GM23338 (cell line): ENCODE data around the gene GNMT. TPM values are rescaled to one million over a fixed set of nuclear protein-coding genes. Genes with fewer than 3 reads are reported as not detected.

Experiments used
- ATAC-seq: fragments of 200-7000 bp; cut with Tn5 transposase; 3 replicates; pipeline ENCODE4 v1.9.1; 2020
- DNase-seq: peaks from one replicate; pipeline ENCODE4 v3.0.0-alpha.2; 2015; ENCODE audit warnings: low spot score
- H2AFZ ChIP-seq: fragments of 200-600 bp; sonication (generic); 2 replicates; pipeline ENCODE4 v1.8.0; 2016; ENCODE audit warnings: antibody characterized with exemption, mild to moderate bottlenecking, moderate library complexity
- H3F3A ChIP-seq: fragments of 200-600 bp; sonication (generic); replicated peaks from 2 replicates; pipeline ENCODE4 v1.8.0; 2017; ENCODE audit warnings: antibody characterized with exemption, mixed run types, low read depth
- H3K27ac ChIP-seq: fragments of 200-600 bp; sonication (generic); 2 replicates; pipeline ENCODE4 v1.6.1; 2016; ENCODE audit warnings: low read depth
- H3K27me3 ChIP-seq: fragments of 200-600 bp; sonication (generic); 2 replicates; pipeline ENCODE4 v1.8.0; 2016; ENCODE audit warnings: mild to moderate bottlenecking, mixed run types, moderate library complexity; ENCODE audit not compliant: insufficient read depth
- H3K36me3 ChIP-seq: fragments of 200-600 bp; sonication (generic); 2 replicates; pipeline ENCODE4 v1.8.0; 2016; ENCODE audit warnings: mild to moderate bottlenecking; ENCODE audit not compliant: insufficient read depth
- H3K4me1 ChIP-seq: fragments of 200-600 bp; sonication (generic); 2 replicates; pipeline ENCODE4 v1.8.0; 2016; ENCODE audit warnings: mild to moderate bottlenecking, moderate library complexity; ENCODE audit not compliant: insufficient read depth
- H3K4me2 ChIP-seq: fragments of 200-600 bp; sonication (generic); 2 replicates; pipeline ENCODE4 v1.7.1; 2017; ENCODE audit warnings: mixed run types
- H3K4me3 ChIP-seq: fragments of 200-600 bp; sonication (generic); 2 replicates; pipeline ENCODE4 v1.6.1; 2016; ENCODE audit warnings: mixed run types
- H3K79me2 ChIP-seq: fragments of 200-600 bp; sonication (generic); replicated peaks from 2 replicates; pipeline ENCODE4 v1.8.0; 2017; ENCODE audit warnings: mild to moderate bottlenecking; ENCODE audit not compliant: insufficient read depth
- H3K9me2 ChIP-seq: fragments of 200-600 bp; sonication (generic); 2 replicates; pipeline ENCODE4 v1.8.0; 2017; ENCODE audit not compliant: insufficient read depth
- H4K20me1 ChIP-seq: fragments of 200-600 bp; sonication (generic); replicated peaks from 2 replicates; pipeline ENCODE4 v1.8.0; 2017; ENCODE audit warnings: mild to moderate bottlenecking; ENCODE audit not compliant: insufficient read depth
- H3K27ac Mint-ChIP-seq: 2 replicates; pipeline ENCODE4 v1.8.0; 2020; ENCODE audit warnings: inconsistent platforms, mild to moderate bottlenecking, moderate library complexity, mixed read lengths
- H3K27me3 Mint-ChIP-seq: 3 replicates; pipeline ENCODE4 v1.8.0; 2022; ENCODE audit warnings: low read depth, mild to moderate bottlenecking, moderate library complexity, mixed read lengths, inconsistent platforms; ENCODE audit not compliant: insufficient read depth, poor library complexity
- H3K36me3 Mint-ChIP-seq: 3 replicates; pipeline ENCODE4 v1.8.0; 2021; ENCODE audit warnings: low read depth, mild to moderate bottlenecking, inconsistent platforms, moderate library complexity, mixed read lengths
- H3K4me1 Mint-ChIP-seq: 3 replicates; pipeline ENCODE4 v1.8.0; 2020; ENCODE audit warnings: mild to moderate bottlenecking, inconsistent platforms, mixed read lengths
- H3K4me3 Mint-ChIP-seq: 3 replicates; pipeline ENCODE4 v1.8.0; 2021; ENCODE audit warnings: moderate library complexity, mild to moderate bottlenecking, inconsistent platforms, mixed read lengths
- H3K9me3 Mint-ChIP-seq: 3 replicates; pipeline ENCODE4 v1.8.0; 2020; ENCODE audit warnings: moderate library complexity, mild to moderate bottlenecking, inconsistent platforms, mixed read lengths
- NANOG ChIP-seq: IDR thresholded peaks from 2 replicates; pipeline ENCODE4 v1.6.1; 2016; ENCODE audit warnings: antibody characterized with exemption, borderline replicate concordance
- POLR2AphosphoS5 ChIP-seq: IDR thresholded peaks from 2 replicates; pipeline ENCODE4 v1.6.1; 2016; ENCODE audit warnings: antibody characterized with exemption, low read depth
- STAT1 ChIP-seq: IDR thresholded peaks from one replicate; pipeline ENCODE4 v1.6.1; 2016; ENCODE audit warnings: antibody characterized with exemption; ENCODE audit not compliant: unreplicated experiment
- ZNF114 ChIP-seq: fragments of 250-450 bp; sonication (Bioruptor Pico); IDR thresholded peaks from 2 replicates; pipeline ENCODE4 v1.5.0; 2020; ENCODE audit warnings: mild to moderate bottlenecking, moderate library complexity
- ZNF331 ChIP-seq: fragments of 250-450 bp; sonication (Bioruptor Pico); IDR thresholded peaks from 2 replicates; pipeline ENCODE4 v1.5.0; 2020; ENCODE audit warnings: low read depth, mild to moderate bottlenecking, moderate library complexity
- ZNF462 ChIP-seq: fragments of 250-450 bp; sonication (Bioruptor Pico); IDR thresholded peaks from 2 replicates; pipeline ENCODE4 v1.5.0; 2020; ENCODE audit warnings: mild to moderate bottlenecking, moderate library complexity
- polyA plus RNA-seq: library from polyadenylated mRNA; unstranded; fragments of >200 nt; fragmentation: Nextera tagmentation; extraction: Ambion mirVana; gene quantifications from 2 replicates; pipeline ENCODE4 v1.2.1, GENCODE V29; 2016
- total RNA-seq: library from RNA; depleted of rRNA; stranded (reverse); fragments of >200 nt; shearing (Covaris generic); gene quantifications from 2 replicates; pipeline ENCODE4 v1.2.3, GENCODE V29; 2014

GNMT gene
- total and polyA plus RNA-seq, 2 experiments from 2014 or later = 0.52 TPM; not detected in 1

- no peak for TF ChIP-seq ZNF331 (CRISPR knock-in tag)
Measured at GRCh38 chr6:42971746-42972327, 11.3 kb downstream of the GNMT start (continued).

- no peaks in the 10 kb centered on the region for H3K9me2 ChIP-seq
- H3K4me1 ChIP-seq = peaks cover 4% of the 10 kb centered on the region
- peaks cover 5% of the 10 kb centered on the region; the same call in 1 of the 2 replicates for H3K79me2 ChIP-seq
- peaks cover 8% of the 10 kb centered on the region; the same call in 1 of the 2 replicates for H3F3A ChIP-seq
- peaks cover 7% of the 10 kb centered on the region for H3K4me1 Mint-ChIP-seq
- H3K27ac Mint-ChIP-seq = no peak overlapping the region
- H3K4me3 Mint-ChIP-seq = no peak overlapping the region
- no peak overlapping the region for H3K4me2 ChIP-seq
- H3K9me3 Mint-ChIP-seq = no peaks in the 10 kb centered on the region
- DNase-seq = no peak
- no peaks in the 10 kb centered on the region; the same call in 1 of the 2 replicates for H4K20me1 ChIP-seq
- no peaks in the 10 kb centered on the region for H3K36me3 ChIP-seq
- TF ChIP-seq POLR2AphosphoS5 (no peak), NANOG (no peak), ZNF462 (CRISPR knock-in tag) (no peak), ZNF114 (CRISPR knock-in tag) (no peak), STAT1 (no peak)
- H3K36me3 Mint-ChIP-seq = 0 out of 3 replicates have a peak, but pooled peaks cover 4% of the 10 kb centered on the region
- H2AFZ ChIP-seq = no peak overlapping the region
- H3K27me3 Mint-ChIP-seq = peaks cover 5% of the 10 kb centered on the region
- no peaks in the 10 kb centered on the region for H3K27me3 ChIP-seq
- H3K4me3 ChIP-seq = no peak overlapping the region
- H3K27ac ChIP-seq = no peak overlapping the region
- ATAC-seq = no peak
Measured at GRCh38 chr6:42973926-42974325, 13.4 kb downstream of the GNMT start.
